M059J (cell line): ENCODE measurements around the gene SLC27A2. TPM values are rescaled to one million over a fixed set of nuclear protein-coding genes. Genes with fewer than 3 reads are reported as not detected.
"Not testable (repeated sequence)": the region's sequence is repeated elsewhere in the genome, so short reads cannot be mapped to it uniquely, and the experiment has no call there.

ENCODE experiments used
- DNase-seq: peaks from one replicate; pipeline ENCODE4 v3.0.0-alpha.2; 2012; ENCODE audit warnings: low read depth
- total RNA-seq: library from RNA; depleted of rRNA; stranded (reverse); fragments of >200 nt; shearing (Covaris generic); gene quantifications from 2 replicates; pipeline ENCODE4 v1.2.3, GENCODE V29; 2014; rRNA removed

The SLC27A2 gene
- total RNA-seq: 43.0 and 60.3 TPM in 2 replicates

DNA sequence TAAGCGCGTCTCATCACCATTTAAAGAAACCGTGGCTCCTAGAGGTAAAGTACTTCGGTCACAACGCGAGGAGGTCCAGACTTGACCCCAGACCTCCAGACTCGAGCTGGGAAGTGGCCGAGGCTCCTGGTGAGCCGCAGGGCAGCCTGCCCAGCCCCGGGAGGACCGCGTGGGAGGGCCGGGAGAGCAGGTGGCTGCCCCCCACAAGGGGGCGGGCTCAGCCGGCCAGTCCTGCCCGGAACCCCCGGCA, at the start of gene SLC27A2:
Gene SLC27A2, plus strand, starts transcription at position 228 of the 250 bp plus-strand sequence. CDS start 232 bp downstream, outside the sequence.
- DNase-seq: peak; percentile 35

DNA sequence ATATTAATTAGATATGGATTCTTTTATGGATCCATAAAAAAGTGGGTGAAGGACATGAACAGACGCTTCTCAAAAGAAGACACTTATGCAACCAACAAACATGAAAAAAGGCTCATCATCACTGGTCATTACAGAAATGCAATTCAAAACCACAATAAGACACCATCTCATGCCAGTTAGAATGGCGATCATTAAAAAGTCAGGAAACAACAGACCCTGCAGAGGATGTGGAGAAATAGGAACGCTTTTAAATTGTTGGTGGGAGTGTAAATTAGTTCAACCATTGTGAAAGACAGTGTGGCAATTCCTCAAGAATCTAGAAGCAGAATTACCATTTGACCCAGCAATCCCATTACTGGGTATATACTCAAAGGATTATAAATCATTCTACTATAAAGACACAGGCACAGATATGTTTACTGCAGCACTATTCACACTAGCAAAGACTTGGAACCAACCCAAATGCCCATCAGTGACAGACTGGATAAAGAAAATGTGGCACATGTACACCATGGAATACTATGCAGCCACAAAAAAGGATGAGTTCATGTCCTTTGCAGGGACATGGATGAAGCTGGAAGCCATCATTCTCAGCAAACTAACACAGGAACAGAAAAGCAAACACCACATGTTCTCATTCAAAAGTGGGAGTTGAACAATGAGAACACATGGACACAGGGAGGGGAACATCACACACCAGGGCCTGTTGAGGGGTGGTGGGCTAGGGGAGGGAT, 49.6 kb upstream of the SLC27A2 start:
- not testable (repeated sequence) for DNase-seq

DNA sequence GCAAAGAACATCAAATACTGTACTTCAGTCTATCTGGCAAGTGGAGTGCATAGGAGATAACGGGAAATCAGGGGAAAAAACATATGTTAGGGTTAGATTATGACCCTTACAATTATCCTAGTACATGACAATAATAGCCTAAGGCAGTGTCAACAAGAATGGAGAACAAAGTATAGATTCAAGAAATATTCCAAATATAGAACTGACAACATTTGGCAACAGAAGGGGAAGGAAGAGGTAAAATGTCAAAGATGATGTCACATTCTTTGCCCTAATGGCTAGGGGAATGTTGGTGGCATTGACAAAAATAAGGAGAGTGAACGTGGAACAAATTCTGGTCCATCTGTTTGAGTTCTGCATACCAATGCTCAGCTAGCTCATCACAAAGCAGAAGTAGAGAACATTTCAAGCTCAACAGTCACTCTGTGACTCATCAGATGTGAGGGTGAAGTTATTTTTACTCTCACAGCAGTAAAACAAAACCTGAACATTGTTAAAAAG, 47.4 kb upstream of the SLC27A2 start:
- DNase-seq: peak; percentile 95

DNA sequence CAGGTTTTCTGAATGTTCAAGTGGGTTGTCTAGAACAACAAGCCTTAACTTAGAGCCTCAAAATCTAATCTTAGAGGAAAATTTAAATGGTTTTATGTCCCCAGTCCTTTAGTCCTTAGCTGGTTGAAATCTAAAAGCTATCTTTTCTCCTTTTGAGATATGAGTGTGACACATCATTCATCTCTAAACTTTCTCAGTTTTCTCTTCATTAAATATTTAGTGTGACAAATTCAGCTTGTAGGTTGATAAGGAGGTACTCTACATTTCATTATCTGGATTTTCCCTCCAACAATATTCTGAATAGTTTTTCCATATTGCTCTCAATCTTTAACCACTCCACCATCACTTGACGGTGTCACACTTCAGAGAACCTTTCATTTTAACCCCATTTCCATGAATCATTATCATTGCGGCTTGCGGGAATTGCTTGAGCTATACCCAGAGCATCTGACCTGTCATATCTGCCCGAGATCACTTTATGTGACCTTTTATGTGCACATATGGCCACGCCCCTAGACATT, 46.9 kb upstream of the SLC27A2 start:
- peak; percentile 64 for DNase-seq

DNA sequence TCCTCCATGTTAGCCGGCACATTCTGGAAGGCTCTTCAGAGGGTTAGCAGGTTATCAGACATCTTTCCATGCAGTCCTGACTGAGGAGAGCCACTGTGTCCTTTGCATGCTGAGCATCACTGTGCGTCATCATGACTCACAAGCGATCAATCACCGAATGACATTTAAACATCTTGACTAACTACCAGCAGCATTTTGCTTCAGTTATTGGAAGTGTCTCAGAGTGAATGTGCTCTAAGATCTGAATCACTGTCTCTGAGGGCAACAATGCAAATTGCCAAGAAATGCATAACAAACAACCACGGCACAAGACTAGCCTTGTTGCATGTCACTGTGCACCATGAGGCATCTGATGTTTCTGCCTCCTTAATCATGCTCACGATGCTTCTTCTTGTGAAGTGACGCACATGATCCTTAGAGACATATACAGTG, 44.6 kb upstream of the SLC27A2 start:
- peak; percentile 99 for DNase-seq

DNA sequence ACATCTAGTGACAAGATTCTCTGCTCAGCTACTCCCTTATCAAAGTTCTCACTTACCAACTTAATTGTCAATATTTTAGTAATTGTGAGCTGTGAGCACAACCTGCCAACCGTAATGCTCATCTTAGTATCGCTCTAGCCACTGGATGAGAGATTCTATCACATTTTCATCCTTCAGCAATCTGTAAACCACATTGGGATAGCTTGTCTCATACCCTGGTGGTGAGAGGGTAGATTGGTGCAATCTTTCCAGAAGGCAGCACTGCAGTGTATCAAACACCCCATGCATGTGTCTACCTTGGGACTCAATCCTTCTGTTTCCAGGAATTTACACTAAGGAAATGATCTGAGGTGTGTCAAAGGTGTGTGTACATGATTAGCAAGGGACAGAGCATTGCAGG, 44.1 kb upstream of the SLC27A2 start:
- DNase-seq: peak; percentile 45

DNA sequence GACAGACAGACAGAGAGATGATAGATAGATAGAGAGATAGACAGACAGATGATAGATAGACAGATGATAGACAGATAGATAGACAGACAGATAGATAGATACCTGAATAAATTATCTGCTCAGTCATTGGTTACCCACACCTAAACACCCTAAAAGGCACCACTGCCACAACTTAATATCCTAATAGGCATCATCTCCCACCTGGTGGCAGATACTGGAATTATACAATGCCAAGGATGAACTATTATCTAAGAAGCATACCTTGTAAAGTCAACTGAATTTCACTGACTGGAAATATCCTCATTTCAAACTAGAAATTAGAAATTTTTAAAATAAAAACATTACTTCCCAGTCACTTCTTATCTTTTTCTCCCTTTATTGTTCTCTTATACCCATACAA, 43.6 kb upstream of the SLC27A2 start:
- peak; percentile 46 for DNase-seq

DNA sequence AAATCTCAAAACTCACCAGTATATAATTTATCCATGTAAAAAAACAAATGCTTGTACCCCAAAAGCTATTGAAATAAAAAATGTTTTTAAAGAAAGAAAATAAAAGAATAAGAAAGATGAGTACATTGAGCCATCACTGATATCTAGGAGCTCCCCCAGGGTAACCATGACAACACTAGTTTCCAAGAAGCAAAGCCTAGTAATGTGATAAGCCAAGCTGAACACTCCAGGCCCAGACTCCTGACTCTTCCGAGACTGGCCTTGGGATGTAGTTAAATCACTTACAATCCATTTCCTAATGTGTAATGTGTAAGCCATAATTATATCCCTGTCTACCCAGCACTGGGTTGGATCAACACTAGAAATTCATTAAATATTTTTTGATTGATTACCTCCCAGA, 41.9 kb upstream of the SLC27A2 start:
- DNase-seq: peak; percentile 39

DNA sequence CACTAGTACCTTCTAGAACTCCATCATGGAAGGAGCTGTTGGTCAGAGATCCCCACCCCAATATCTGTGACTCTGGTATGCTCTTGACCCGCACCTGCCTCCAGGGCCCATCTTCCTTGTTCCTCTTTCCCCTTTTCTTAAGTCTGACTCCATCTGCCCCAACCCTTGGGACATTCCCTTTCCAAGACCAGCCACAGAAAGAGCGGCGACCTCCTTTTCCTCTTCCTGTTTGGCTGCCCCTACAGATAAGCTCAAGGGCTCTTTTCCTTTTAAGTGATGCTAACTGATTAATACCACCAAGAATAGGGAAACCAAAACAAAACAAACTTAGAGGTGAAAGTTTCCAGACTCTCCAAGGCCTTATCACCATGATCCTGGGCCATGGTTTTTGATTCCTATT, 41.0 kb upstream of the SLC27A2 start:
- no peak for DNase-seq

DNA sequence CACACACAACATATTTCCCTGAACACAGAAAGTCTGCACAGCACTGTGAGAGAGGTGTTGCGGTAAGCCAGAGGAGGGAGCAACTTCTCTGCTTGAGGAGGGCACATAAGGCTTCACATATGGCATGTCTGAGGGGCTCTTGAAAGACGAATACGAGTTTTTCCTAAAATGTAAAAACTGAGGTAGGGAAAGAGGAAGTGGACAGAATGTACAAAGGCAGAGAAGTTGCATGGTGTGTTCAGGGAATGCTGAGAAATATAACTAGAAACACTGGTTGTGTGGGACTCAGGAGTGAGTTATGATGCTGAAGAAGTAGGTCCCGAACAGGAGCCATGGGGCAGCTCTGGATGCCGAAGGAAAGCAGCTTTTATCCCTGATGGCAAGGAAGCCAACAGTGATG, 40.1 kb upstream of the SLC27A2 start:
- no peak for DNase-seq

DNA sequence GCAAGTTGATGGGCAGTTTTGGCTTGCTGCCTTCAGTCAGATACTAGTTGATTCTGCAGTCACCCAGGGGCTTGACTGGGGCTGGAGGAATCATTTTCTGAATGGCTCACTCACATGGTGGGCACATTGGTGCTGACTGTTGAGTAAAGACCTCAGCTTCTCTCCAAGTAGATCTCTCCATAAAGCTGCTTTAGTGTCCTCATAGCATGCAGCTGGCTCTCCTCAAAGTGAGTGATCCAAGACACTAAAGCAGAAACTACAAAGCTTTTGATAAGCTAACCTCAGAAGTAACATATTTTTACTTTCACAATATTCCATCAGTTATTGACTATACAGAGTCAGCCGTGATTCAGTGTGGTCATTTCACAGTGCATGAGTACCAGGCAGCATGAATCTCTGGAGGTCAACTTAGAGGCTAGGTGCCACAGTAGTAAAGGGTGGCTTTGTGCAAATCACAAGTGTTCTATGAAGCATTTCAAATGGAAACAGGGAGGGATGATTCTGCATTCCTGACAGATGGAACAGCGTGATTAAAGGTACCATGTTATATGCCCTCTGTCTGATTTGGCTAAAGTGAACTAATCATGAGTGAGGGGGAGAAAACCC, 38.6 kb upstream of the SLC27A2 start:
- DNase-seq: no peak

DNA sequence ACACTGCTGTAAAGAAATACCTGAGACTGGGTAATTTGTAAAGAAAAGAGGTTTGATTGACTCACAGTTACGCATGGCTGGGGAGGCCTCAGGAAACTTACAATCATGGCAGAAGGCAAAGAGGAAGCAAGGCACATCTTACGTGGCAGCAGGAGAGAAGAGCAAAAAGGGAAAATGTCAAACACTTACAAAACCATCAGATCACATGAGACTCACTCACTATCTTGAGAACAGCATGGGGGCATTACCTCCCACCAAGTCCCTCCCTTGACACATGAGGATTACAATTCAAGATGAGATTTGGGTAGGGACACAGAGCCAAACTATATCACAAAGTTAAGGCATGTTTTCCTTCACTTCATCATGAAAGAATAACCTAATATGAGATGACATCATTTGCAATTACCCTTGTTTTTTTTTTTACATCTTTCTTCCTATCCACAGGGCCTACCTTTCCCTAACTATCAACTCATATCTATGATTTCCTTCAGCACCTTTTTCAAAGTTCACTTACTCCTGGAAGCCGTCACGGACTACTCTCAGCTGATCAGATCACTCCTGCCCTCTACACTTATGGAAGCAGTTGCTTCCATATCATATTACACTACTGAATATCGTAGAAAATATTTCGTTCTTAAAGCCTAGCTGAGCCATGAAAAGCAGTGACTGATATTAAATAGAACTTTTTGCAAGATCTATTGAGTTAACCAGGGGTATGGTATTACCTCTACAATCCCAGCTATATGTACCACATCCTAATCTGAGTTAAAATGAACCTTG, 37.5 kb upstream of the SLC27A2 start:
- no peak for DNase-seq

DNA sequence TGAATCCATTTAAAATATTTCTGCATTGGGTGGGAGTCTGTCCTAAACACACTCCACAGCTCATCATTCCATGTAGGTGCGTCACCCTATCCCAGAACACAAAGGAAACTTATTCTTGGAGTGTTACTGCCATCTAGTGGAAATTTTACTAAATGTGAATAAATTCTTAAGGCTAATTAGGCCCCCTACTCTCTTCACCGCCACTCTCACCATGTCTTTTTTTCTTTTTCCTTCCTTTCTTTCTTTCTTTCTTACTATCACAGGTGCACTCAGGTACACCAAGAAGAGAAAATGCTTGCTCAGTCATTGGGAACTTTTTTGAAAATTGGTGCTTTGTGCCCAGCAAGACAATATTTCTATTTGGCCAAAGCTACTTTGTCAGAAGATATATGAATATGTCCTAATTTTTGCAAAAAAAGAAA, 36.5 kb upstream of the SLC27A2 start:
- DNase-seq: peak; percentile 84

DNA sequence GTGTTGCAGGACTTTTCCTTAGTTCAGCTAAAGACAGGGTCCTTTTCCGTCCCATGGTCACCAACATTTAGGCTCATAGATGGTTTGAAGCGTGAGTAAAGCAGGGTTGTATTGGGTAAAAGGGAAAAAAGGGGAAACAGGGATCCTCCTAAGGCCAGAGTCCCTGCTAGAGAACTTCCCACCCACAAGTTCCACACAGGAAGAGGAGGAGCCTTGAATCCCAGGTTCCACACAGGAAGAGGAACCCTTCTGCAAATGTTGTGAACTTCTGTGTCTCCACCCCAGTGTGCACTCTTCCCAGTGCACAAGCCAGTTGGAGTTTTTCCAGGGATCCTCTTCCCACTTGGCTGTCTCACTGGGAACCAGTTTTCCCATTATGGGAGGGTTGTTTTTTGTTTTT, 35.4 kb upstream of the SLC27A2 start:
- DNase-seq: peak; percentile 9

DNA sequence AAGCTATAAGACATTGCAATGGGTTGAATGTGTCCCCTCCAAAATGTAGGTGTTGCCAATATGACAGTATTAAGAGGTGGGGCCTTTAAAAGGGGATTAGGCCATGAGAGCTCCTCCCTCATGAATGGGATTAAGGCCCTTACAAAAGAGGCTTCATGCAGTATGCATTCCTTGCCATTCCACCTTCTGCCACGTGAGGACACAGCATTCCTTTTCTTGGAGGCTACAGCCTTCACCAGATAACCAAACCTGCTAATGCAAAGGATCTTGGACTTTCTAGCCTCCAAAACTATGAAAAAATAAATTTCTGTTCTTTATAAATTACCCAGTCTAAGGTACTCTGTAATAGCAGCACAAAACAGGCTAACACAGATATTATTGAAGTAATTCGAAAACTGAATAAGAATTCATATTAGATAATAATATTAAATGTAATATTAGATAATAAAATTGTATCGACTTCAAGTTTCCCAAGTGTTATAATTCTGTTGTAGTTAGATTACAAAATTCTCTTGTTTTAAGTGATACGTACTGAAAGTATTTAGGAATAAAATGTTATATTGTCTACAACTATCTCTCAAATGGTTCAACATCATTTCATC, 33.5 kb upstream of the SLC27A2 start:
- peak; percentile 79 for DNase-seq

DNA sequence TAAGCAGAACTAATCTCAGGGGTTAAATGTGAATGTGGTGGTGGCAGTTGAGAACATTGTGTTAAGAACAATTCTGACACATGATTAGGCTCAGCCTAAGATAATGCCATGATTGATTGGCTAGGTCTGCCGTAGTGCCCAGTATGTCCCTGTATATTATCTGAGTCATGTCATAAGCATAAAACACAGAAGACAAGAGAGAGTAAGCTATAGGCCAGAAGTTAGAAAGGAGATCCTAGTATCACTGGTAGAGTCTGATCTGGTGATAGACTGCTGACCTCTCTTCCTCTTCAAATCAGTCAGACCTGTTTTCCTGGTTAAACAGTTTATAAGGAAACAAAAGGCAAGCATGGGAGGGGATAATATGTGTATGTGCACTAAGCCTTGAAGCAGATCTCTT, 32.9 kb upstream of the SLC27A2 start:
- DNase-seq: no peak

DNA sequence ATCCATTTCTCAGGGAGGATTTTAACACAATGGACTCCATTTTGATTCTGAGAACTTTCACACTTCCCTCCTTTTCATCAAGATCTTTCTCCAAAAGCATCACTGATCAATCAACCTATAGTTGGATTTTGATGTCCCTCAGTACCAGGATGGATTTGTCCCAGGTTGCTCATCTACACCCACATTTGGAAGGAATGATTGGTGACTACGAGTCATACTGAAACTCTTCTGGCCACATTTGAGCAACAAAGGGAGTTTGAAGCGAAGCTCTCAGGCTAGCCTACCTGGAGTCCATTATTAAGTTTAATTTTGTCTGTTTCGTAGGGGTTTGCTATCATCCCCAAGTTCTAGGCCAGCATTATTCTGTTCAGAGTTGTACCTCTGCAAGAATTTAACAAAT, 31.6 kb upstream of the SLC27A2 start:
- DNase-seq: no peak

DNA sequence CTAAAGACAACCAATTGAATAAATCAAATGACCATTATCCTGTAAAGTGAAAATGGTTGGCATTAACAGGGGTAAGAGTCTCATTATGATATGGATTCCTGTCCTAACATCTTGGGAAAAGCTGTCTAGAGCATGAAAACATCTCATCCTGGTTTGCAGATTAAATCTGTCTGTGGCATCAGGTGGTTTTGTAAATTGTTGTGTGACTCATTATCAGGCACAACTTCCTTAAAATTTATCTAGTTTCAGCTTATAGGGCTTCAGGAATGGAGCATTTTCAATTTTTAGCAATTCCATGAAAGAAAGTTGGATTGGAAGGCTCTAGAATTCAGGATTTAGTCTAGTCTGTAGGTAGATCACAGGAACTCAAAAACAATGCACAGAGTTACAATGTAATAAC, 31.1 kb upstream of the SLC27A2 start:
- DNase-seq: peak; percentile 48

DNA sequence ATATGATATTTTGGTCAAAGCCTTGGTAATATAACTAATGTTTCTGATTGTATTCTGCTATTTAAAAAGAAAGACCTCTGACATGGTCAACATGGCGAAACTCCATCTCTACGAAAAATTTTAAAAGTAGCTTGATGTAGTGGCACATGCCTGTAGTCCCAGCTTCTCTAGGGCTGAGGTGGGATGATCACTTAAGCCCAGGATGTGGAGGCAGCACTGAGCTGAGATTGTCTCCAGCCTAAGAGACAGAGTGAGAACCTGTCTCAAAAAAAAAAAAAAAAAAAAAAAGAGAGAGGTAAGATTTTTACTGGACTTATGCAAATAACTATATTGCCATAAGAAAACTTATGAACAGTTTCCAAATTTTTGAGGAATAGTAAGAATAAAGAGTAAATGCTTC, 30.5 kb upstream of the SLC27A2 start:
- no peak for DNase-seq

DNA sequence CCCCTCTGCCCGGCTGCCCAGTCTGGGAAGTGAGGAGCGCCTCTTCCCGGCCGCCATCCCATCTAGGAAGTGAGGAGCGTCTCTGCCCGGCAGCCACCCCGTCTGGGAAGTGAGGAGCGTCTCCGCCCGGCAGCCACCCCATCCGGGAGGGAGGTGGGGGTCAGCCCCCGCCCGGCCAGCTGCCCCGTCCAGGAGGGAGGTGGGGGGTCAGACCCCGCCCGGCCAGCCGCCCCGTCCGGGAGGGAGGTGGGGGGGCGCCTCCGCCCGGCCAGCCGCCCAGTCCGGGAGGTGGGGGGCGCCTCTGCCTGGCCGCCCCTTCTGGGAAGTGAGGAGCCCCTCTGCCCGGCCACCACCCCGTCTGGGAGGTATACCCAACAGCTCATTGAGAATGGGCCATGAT, 23.8 kb upstream of the SLC27A2 start:
- DNase-seq: not testable (repeated sequence)

DNA sequence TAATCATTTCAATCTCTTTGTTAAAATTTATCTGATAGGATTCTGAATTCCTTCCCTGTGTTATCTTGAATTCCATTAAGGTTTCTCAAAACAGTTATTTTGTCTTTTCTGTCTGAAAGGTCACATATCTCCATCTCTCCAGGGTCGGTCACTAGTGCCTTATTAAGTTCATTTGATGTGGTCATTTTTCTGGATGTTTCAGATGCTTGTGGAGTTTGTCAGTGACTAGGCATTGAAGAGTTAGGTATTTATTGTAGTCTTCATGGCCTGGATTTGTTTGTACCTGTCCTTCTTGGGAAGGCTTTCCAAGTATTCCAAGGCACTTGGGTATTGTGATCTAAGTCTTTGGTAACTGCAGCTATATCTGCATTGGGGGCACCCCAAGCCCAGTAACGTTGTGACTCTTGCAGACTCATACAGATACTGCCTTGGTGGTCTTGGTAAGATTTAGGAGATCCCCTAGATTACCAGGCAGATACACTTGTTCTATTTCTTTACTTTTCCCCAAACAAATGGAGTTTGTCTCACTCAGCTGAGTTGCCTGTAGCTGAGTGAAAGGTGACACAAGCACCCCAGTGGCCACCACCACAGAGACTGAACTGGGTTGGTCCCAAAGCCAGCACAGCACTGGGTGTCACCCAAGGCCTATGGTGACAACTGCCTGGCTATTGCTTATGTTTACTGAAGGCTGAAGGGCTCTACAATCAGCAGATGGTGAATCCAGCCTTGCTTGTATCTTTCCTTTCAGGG, 18.9 kb upstream of the SLC27A2 start:
- peak; percentile 96 for DNase-seq
